HG03196 (cell line): Measurements from ENCODE around the gene ACVRL1.

ENCODE experiments used
- ATAC-seq: cut with Tn5 transposase; IDR thresholded peaks from one replicate; pipeline ENCODE4 v1.9.1; 2021; ENCODE audit not compliant: unreplicated experiment

The ACVRL1 gene

GRCh38 chr12:51896236-51896635, 11.1 kb upstream of the ACVRL1 start:
- ATAC-seq = no peak

GRCh38 chr12:51897181-51897580, 10.1 kb upstream of the ACVRL1 start:
- no peak for ATAC-seq

- ATAC-seq = no peak
These were observed 8.8 kb upstream of the ACVRL1 start for GRCh38 chr12:51898506-51898905.

- no peak for ATAC-seq
These were observed 8.4 kb upstream of the ACVRL1 start for GRCh38 chr12:51898937-51899336.

GRCh38 chr12:51900323-51900889, 6.9 kb upstream of the ACVRL1 start:
- ATAC-seq = no peak

GRCh38 chr12:51901121-51901817, 6.0 kb upstream of the ACVRL1 start:
- no peak for ATAC-seq

- ATAC-seq = no peak
These were observed 5.4 kb upstream of the ACVRL1 start for GRCh38 chr12:51901881-51902280.

GRCh38 chr12:51904951-51905470, 2.3 kb upstream of the ACVRL1 start:
- ATAC-seq = no peak

GRCh38 chr12:51905471-51906429, 1.6 kb upstream of the ACVRL1 start:
- no peak for ATAC-seq

GRCh38 chr12:51906430-51907082, 748 bp upstream of the ACVRL1 start:
- no peak for ATAC-seq

- ATAC-seq = no peak
These were observed 637 bp downstream of the ACVRL1 start for GRCh38 chr12:51907856-51908425.

GRCh38 chr12:51908876-51909592, 1.7 kb downstream of the ACVRL1 start:
- ATAC-seq = no peak

- ATAC-seq = no peak
These were observed 2.9 kb downstream of the ACVRL1 start for GRCh38 chr12:51910168-51910567.

GRCh38 chr12:51910691-51911090, 3.4 kb downstream of the ACVRL1 start:
- no peak for ATAC-seq

GRCh38 chr12:51911307-51911706, 4.0 kb downstream of the ACVRL1 start:
- ATAC-seq = no peak

GRCh38 chr12:51911788-51912711, 4.7 kb downstream of the ACVRL1 start:
- ATAC-seq = no peak

- ATAC-seq = no peak
These were observed 6.0 kb downstream of the ACVRL1 start for GRCh38 chr12:51913071-51914033.
